8988T (cell line): ENCODE results near the gene ARF1.

Experiments
- DNase-seq: peaks from one replicate; pipeline ENCODE4 v3.0.0; 2011

ARF1 gene

DNA sequence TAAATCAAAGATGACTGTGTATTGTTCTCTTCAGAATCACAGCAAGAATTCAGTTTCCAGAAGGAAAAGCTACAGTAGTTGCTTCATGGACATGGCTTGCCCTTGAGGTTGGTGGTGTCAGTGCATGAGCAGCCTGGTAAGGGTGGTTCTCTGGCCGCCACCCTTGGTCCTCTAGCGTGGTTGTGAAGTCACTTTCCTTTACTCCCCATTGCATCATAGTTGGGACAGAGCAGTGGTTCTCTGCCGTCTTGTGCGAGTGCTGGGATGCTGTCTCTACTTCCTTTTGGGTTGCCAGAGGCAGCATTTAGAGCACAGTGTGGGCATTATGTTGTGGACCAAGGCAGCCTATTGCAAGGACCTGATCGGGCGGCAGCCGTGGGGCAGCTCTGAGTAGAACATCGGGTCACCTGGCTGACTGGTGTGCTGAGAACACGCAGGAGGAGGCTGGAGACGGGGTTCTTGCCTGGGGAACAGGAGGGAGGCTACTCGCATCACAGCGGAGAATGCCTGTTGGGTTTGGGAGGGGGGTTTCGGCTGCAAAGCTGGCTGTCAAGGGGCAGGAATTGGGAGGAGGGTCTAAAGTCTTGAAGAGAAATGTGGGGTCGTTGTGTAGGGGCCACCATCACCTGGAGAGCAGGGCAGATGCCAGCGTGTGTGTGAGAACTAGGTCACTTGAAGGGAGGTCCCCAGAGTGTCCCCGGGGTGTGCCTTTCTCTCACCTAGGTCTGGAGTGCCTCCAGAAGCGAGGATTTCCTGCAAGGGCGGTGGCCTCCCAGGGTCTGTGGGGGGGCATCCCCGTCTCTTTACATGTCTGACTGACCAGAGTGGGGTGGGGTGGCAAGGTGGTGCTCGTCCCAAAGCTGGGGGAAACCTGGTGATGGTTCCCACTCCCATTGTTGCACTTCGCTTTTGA lies 6.3 kb downstream of the ARF1 start:
- DNase-seq: no peak

DNA sequence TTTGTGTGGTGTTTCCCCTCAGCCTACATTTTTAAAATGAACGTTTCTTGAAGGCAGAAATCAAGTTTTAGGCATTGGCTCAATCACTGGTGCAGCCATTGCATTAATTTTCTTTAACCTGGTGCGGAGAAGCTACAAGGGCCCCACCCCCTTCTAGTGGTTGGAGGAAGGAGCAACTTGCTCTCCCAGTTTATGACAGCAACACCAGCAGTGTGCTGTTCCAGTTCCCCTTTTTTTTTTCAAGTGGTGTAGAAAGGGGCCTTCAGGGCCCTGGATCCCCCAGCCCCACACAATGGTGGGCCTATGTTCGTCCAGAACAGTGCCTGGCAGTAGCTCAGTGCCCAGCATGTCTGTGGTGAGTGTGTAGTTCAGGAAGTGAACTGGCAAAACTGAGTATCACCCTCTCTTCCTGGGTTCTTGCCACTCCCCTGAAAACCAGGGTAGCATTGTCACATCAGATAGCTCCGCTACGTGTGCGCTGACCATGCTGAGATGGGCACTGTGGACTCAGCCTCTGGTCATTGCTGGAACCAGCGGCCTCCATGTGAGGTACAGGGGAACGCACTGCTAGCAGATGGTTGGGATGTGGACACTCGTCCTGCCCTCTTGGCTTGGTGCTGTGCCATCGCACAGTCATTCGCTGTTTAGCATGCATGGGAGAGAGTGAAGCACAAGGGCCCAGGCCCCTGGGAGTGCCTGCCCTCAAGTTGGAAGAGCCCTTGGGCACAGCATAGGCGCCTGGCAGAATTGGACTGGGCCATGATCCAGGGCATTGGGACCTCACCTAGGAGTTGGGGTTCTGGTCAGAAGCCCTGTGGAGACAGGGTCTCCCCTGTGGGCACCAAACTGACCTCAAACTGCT lies 7.2 kb downstream of the ARF1 start:
- peak; percentile 6 for DNase-seq

- peak; percentile 27 for DNase-seq
Measured at GRCh38 chr1:228090613-228091081, 8.1 kb downstream of the ARF1 start.

DNA sequence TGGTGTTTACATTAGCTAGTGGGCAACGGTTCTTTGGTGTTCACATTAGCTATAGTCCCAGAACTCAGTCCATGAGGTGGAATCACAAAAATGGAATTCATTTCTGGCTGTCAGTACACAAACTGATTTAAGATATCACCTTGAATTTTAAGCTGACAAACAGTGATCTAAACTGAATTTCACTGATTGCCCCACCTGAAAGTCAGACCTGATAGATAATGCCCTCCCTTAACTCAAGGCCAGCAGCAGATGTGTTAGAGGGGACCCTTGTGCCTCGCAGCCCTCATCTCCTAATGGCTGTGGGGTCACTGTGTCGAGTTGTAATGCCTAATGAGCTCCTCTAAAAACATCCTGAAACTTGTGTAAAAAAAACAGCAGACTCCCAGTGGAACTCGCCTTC lies 8.6 kb downstream of the ARF1 start:
- peak; percentile 2 for DNase-seq

- DNase-seq: peak; percentile 5
Measured at GRCh38 chr1:228092342-228093049, 10.0 kb downstream of the ARF1 start.

GRCh38 chr1:228093050-228093906 lies 10.8 kb downstream of the ARF1 start:
- DNase-seq: peak; percentile 11

DNA sequence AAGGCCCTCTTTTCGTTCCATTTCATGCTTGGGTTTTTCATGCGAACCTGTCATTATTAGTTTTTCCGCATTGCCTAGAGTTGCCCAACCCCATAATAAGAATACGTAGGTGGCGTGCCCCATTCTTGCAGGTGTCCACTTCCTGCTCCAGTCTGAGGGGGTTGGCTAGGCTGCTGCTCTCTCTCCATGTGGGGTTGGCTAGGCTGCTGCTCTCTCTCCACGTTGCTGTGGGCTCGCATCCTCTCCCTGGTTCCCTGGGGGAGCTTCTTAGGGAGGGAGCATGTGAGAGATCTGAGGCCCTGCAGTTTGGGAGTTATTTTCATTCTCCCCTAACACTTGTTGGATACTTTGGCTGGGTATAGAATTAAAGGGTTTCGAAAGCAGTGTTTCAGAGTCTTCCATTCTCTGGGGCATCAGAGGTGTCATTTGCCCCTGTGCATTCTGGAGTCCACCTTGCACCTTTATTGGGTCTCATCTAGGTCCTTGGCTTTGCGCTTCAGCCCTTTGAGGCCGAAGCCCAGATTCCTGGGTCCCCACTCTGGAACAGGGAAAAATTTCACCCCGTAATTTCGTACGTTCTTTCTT lies 12.0 kb downstream of the ARF1 start:
- DNase-seq: peak; percentile 4

DNA sequence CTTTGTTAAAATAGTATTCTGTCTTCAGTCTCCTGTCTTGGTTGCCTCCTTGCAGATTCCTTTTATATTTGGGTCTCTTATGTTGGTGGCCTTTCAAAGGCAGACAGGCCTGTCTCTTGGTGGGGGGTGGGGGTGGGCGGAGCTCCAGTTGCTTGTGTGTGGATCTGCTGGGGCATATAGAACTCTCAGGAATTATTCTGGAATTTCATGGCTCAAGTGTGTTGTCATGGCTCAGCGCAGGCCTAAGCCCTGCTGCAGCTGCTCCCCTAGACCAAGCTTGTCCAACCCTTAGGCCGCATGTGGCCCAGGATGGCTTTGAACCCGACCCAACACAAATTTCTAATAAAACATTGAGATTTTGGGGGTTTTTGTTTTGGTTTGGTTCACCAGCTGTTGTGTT lies 12.7 kb downstream of the ARF1 start:
- no peak for DNase-seq

DNA sequence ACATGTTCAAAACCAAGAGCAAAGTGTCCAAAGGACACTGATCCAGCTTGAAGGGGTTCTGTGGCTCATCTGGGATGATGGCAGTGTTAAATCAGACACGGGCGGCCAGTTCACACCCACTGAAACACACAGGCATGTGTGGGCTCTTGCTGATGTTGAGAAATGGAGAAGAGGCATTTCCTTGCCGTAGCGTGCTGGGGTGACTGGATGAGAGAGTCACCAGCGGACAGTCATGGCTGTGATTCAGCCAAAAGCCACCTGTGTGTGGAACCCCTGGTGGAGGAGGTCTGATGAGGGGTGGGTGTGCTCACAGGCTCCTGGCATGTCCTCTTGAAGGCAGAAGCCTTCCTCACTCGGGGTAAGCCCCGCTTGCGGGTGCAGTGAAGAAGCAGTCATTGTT lies 13.4 kb downstream of the ARF1 start:
- peak; percentile 12 for DNase-seq

- DNase-seq: peak; percentile 3
Measured at GRCh38 chr1:228096416-228097332, 14.2 kb downstream of the ARF1 start.

DNA sequence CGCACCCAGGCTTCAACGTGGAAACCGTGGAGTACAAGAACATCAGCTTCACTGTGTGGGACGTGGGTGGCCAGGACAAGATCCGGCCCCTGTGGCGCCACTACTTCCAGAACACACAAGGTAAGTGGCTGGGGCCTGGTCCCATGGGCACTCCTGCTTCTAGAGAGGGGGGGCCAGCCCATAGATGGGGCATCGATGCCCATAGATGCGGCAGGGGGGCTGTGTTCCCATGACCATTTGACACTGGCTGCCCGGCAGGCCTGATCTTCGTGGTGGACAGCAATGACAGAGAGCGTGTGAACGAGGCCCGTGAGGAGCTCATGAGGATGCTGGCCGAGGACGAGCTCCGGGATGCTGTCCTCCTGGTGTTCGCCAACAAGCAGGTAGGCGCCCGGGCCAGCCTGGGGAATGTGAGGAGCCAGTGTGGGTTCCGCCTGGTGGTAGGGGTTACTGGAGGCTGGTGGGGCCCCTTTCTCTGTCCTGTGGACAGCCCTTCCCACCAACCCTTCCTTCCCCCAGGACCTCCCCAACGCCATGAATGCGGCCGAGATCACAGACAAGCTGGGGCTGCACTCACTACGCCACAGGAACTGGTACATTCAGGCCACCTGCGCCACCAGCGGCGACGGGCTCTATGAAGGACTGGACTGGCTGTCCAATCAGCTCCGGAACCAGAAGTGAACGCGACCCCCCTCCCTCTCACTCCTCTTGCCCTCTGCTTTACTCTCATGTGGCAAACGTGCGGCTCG lies 15.0 kb downstream of the ARF1 start:
- peak; percentile 6 for DNase-seq

DNA sequence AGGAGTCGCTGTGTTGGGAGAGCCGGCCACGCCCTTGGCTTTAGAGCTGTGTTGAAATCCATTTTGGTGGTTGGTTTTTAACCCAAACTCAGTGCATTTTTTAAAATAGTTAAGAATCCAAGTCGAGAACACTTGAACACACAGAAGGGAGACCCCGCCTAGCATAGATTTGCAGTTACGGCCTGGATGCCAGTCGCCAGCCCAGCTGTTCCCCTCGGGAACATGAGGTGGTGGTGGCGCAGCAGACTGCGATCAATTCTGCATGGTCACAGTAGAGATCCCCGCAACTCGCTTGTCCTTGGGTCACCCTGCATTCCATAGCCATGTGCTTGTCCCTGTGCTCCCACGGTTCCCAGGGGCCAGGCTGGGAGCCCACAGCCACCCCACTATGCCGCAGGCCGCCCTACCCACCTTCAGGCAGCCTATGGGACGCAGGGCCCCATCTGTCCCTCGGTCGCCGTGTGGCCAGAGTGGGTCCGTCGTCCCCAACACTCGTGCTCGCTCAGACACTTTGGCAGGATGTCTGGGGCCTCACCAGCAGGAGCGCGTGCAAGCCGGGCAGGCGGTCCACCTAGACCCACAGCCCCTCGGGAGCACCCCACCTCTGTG lies 15.9 kb downstream of the ARF1 start:
- no peak for DNase-seq

GRCh38 chr1:228099331-228099732 lies 16.8 kb downstream of the ARF1 start:
- peak; percentile 13 for DNase-seq

DNA sequence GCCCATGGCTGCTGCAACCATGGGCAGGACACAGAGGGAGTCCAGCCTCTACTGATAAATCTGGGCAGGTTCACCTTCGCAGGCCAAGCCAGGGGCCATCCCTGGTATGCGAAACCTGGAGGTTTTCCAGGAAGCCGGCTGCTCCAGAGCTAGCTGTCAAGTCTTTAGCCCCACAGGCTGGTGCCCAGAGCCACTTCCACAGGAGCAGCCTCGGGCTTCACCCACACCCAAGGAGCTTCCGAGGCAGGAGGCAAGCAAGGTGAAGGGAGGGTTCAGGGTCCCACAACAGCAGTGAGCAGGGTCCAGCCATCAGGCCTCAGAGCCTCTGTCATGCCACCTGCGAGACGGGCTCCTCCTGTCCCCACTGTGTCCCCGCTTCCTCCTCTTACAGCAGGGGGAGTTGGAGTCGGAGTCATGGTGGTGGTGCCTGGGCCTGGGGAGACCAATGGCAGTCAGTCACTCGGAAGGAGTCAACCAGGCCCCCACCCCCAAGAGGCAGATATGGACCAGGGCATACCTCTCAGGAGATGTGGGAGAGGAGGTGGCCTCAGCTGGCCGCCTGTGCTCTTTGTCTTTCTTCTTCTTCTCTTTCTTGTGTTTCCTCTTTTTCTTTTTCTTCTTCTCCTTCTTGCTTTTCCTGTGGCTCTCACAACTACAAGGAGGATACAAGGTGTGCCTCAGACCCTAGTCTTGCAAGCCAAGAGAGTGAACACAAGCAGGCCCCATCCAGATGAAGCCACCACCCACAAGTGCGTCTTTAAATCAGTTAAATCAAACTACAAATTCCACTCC lies 18.5 kb downstream of the ARF1 start:
- DNase-seq: peak; percentile 31

DNA sequence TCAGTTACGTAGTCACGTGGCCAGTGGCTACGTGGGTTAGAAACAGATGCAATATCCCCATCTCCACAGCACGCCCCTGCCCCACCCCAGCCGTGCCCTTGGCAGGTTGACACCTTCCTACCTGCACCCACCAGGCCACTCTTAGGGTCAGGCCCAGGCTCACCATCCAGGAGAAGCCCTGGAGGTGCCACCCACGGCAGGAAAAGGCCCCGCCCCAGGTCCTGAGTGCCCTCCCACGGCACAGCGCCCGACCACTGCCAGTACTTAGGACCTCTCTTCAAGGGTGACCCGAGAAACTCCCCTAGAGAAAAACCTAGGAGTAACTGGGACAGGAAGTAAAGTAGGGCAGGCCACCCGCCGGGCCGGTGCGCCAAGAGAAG lies 19.1 kb downstream of the ARF1 start:
- DNase-seq: peak; percentile 52

DNA sequence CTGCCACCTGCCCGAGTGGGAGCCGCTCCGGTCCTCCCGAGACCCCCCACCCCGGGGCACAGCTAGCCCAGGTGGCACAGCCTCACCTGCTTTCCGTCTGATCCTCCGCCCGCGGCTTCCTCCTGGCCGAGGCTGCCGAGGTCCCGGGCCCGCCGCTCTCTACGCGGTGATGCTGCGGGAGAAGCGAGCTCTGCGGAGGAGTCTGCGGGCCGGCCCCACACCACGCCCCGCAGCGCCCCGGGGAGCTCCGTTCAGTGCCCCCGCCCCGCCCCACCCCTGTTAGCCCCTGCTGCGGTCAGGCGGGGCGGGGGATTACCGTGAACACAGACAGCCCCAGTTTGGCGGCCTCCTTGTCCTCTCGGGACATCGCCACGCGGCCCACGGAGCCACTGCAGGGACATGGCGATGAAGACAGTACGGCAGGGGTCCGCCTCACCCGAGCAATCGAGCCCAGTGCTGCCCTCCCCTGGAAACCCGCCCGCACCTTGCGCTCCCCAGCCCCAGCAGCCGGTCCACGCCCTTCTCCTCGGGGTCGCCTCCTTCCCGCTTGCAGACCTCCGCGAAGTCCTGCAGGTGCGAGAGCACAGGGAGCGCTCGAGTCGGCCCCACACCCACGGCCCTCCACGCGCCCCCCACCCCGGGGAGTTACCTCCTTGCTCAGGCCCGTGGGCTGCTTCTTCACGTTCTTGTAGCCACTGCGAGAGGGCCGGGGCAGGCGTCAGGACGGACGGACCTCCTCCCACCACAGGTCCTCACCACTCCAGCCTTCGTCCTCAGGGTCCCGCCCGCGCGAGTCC lies 19.7 kb downstream of the ARF1 start:
- peak; percentile 91 for DNase-seq

- peak; percentile 99 for DNase-seq
Measured at GRCh38 chr1:228102791-228103620, 20.5 kb downstream of the ARF1 start, which contains the start of gene C1orf35. Gene C1orf35 (minus strand): TSS chr1:228103325. CDS start chr1:228103227, 98 bp downstream.
